ENCODE data around the gene SLC2A3.
A peak's percentile ranks its signal among the peaks of the same experiment; 100 is the strongest.
"Not testable (repeated sequence)": the region's sequence is repeated elsewhere in the genome, so short reads cannot be mapped to it uniquely, and the experiment has no call there.

SLC2A3 gene

GRCh38 chr12:7915661-7916403 is 20.2 kb downstream of the SLC2A3 start:
- no peak for DNase-seq

- DNase-seq: not testable (repeated sequence)
Observed at GRCh38 chr12:7910106-7910505, 25.9 kb downstream of the SLC2A3 start.

- peak; percentile 44 for DNase-seq
Observed at GRCh38 chr12:7907009-7907408, 29.0 kb downstream of the SLC2A3 start.

DNA sequence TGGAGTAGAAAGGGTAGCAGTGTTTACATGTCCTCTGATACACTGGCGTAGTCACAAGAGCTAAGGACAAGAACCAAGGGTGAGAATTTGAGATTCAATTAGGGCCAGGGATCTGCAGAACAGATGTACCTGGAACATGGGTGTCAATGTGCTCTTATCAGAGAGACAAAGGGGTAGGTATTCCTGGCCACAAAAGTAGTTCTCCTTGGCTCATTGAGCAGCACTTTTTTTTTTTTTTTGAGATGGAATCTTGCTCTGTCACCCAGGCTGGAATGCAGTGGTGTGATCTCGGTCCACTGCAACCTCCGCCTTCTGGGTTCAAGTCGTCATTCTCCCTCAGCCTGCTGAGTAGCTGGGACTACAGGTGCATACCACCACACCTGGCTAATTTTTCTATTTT is 29.7 kb downstream of the SLC2A3 start:
- DNase-seq: not testable (repeated sequence)

- DNase-seq: peak; percentile 0
Observed at GRCh38 chr12:7905600-7906125, 30.3 kb downstream of the SLC2A3 start.

DNA sequence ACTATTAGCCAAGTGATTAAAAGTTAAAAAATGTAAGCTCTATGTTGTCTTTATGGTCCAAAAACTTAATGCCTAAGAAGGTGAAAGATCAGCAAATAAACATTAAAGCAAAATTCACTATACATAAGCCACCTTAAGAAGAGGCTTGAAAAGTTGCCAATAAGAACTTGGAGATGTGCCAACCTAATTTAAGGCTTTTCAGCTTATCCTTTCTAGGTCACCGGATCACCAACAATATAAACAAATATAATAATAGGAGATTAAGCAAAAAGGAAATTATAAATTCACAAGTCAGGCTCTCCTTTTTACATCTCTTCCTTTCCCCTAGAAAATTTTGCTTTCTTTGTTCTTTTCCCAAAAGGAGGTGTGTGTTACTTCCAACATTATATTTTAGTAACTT is 30.9 kb downstream of the SLC2A3 start:
- DNase-seq: peak; percentile 11

DNA sequence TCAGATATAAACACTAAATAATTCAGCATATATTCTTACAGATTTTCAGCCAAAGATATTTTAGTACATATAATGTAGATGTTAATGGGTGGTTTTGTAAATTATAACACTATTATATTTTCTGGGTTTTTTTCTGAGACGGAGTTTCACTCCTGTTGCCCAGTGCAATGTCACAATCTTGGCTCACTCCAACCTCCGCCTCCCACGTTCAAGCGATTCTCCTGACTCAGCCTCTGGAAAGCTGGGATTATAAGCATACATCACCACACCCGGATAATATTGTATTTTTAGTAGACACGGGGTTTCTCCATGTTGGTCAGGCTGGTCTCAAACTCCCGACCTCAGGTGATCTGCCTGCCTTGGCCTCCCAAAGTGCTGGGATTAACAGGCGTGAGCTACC is 33.6 kb downstream of the SLC2A3 start:
- not testable (repeated sequence) for DNase-seq

- no peak for DNase-seq
Observed at GRCh38 chr12:7899755-7900154, 36.2 kb downstream of the SLC2A3 start.

DNA sequence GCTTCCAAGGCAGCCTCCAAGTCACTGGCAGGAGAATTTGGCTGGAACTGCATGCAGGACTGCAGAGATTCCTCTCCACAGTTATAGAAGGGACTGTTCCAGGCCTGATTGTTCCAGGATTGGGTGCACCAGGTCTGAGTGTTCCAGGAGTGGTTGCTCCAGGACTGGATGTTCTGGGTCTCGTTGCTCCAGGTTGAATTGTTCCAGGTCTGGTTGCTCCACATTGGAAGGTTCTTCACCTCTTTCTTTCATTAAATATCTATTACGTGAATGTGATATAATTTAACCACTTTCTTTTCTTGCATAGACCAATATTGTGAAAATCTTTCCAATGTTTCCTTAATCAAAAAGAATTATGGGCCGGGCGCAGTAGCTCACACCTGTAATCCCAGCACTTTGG is 39.3 kb downstream of the SLC2A3 start:
- DNase-seq: not testable (repeated sequence)

GRCh38 chr12:7892186-7892980 is 43.6 kb downstream of the SLC2A3 start:
- no peak for DNase-seq

- DNase-seq: no peak
Observed at GRCh38 chr12:7884689-7885088, 51.3 kb downstream of the SLC2A3 start.

GRCh38 chr12:7881736-7882120 is 54.3 kb downstream of the SLC2A3 start:
- not testable (repeated sequence) for DNase-seq

DNA sequence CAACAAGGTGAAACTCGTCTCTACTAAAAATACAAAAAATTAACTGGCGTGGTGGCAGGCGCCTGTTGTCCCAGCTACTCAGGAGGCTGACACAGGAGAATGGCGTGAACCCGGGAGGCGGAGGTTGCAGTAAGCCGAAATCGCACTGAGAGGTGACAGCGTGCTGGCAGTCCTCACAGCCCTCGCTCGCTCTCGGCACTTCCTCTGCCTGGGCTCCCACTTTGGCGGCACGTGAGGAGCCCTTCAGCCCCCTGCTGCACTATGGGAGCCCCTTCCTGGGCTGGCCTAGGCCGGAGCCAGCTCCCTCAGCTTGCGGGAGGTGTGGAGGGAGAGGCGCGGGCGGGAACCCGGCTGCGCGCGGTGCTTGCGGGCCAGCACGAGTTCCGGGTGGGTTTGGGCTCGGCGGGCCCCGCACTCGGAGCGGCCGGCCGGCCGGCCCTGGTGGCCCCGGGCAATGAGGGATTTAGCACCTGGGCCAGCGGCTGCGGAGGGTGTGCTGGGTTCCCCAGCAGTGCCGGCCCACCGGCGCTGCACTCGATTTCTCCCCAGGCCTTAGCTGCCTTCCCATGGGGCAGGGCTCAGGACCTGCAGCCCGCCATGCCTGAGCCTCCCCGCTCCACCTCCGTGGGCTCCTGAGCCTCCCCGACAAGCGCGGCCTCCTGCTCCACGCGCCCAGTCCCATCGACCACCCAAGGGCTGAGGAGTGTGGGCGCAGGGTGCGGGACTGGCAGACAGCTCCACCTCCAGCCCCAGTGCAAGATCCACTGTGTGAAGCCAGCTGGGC is 54.8 kb downstream of the SLC2A3 start:
- not testable (repeated sequence) for DNase-seq

- no peak for DNase-seq
Observed at GRCh38 chr12:7879246-7879645, 56.7 kb downstream of the SLC2A3 start.

DNA sequence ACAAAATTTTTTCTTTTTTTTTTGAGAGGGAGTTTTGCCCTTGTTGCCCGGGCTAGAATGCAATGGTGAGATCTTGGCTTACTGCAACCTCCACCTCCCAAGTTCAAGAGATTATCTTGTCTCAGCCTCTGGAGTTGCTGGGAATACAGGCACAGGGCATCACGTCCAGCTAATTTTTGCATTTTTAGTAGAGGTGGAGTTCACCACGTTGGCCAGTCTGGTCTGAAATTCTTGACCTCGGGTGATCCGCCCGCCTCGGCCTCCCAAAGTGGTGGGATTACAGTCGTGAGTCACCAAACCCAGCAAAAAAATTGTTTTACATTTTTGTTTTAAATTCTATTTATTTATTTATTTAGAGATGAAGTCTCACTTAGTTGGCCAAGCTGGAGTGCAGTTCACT is 58.6 kb downstream of the SLC2A3 start:
- no peak for DNase-seq

GRCh38 chr12:7872566-7873319 is 63.2 kb downstream of the SLC2A3 start, which contains the start of gene SLC2A14:
Gene SLC2A14, minus strand, starts transcription at chr12:7872915. Its CDS starts 3,035 bp downstream, at chr12:7869880.
- DNase-seq: no peak

GRCh38 chr12:7870335-7870734 is 65.7 kb downstream of the SLC2A3 start:
- DNase-seq: no peak

All from NCI-H748 treated with DMSO at 0.1 percent for 48 hours (cell line).